ENCODE measurements around the gene CCNB1IP1. TPM values are rescaled to one million over a fixed set of nuclear protein-coding genes. Genes with fewer than 3 reads are reported as not detected.

Gene CCNB1IP1
- total RNA-seq, 1 experiment from 2014 or later, result 77.0 TPM

GRCh38 chr14:20380681-20381080, 47.6 kb upstream of the CCNB1IP1 start:
- no peak overlapping the region for H3K4me3 ChIP-seq (replicated peaks in 1 of 2; ENCODE audit: low read depth in 1 of 2, low read length in 2 of 2)
- no peaks in the 10 kb centered on the region for H3K9me2 ChIP-seq (ENCODE audit: insufficient read depth)
- POLR2A ChIA-PET, result no interaction called here
- H3K9me3 ChIP-seq (ENCODE audit: control insufficient read depth in 1 of 2, insufficient read depth in 1 of 2, low read depth in 1 of 2, low read length in 2 of 2), result no peaks in the 10 kb centered on the region
- BruUV-seq (replicated peaks), result no TSS peak
- no peak overlapping the region for H2AFZ ChIP-seq (ENCODE audit: low read depth, low read length, poor library complexity, severe bottlenecking)
- no peaks in the 10 kb centered on the region for H3K27me3 ChIP-seq (ENCODE audit: insufficient read depth, low read length)
- no peaks in the 10 kb centered on the region for H4K20me1 ChIP-seq (ENCODE audit: insufficient read depth)
- H3K9ac ChIP-seq (ENCODE audit: low read length), result no peak overlapping the region
- DNase-seq (ENCODE audit: low read depth, low spot score) (no peak), ATAC-seq (no peak)
- intact Hi-C loops (cut with micrococcal nuclease), result no loop called here
- RAD21 ChIA-PET (ENCODE audit: low non-redundant PET in 1 of 2, low total read pairs in 2 of 2, uncharacterized antibody in 2 of 2, unreplicated experiment in 2 of 2), result no interaction called here
- no peak overlapping the region for H3K4me2 ChIP-seq (ENCODE audit: low read length)
- H3K36me3 ChIP-seq (ENCODE audit: control insufficient read depth in 1 of 2, insufficient read depth in 2 of 2, low read length in 2 of 2), result peaks cover 27 to 39% of the 10 kb centered on the region in 2 experiments; a peak in 3 of 4 replicates
- CTCF ChIA-PET, result no interaction called here
- no peak for TF ChIP-seq EGR1 (IDR thresholded peaks at IDR 0.05; ENCODE audit: low read depth)
- no peak for TF ChIP-seq REST (IDR thresholded peaks at IDR 0.05; ENCODE audit: low read depth)
- no peak for TF ChIP-seq YY1 (IDR thresholded peaks at IDR 0.05; ENCODE audit: extremely low read depth, insufficient replicate concordance, low read depth, low read length)
- TF ChIP-seq SRF (IDR thresholded peaks at IDR 0.05; ENCODE audit: low read depth), result no peak
- TF ChIP-seq FOSL1 (IDR thresholded peaks at IDR 0.05; ENCODE audit: low read depth), result no peak
- no peak for TF ChIP-seq JUND (IDR thresholded peaks at IDR 0.05)
- TF ChIP-seq ATF3 (IDR thresholded peaks at IDR 0.05), result no peak
- no peak for TF ChIP-seq POLR2AphosphoS5 (IDR thresholded peaks at IDR 0.05; ENCODE audit: low read depth, low read length)
- TF ChIP-seq TCF7L2 (IDR thresholded peaks at IDR 0.05; ENCODE audit: borderline replicate concordance, extremely low read depth, insufficient read depth, insufficient read length), result no peak
- no peak for TF ChIP-seq CEBPB (IDR thresholded peaks at IDR 0.05; ENCODE audit: low read depth)
- TF ChIP-seq POLR2A (IDR thresholded peaks at IDR 0.05; ENCODE audit: borderline replicate concordance, extremely low read depth, insufficient read depth, insufficient read length), result no peak
- TF ChIP-seq CTCF (IDR thresholded peaks at IDR 0.05 in 2 of 3, conservative IDR thresholded peaks at IDR 0.05 in 1 of 3; ENCODE audit: borderline replicate concordance in 1 of 3, insufficient read depth in 1 of 3, low read depth in 2 of 3, low read length in 2 of 3), result no peak
- TF ChIP-seq MAX (IDR thresholded peaks at IDR 0.05), result no peak
- TF ChIP-seq ELF1 (IDR thresholded peaks at IDR 0.05; ENCODE audit: borderline replicate concordance, low read depth), result no peak
- TF ChIP-seq RAD21 (IDR thresholded peaks at IDR 0.05; ENCODE audit: low read depth), result no peak
- H3K27ac ChIP-seq (ENCODE audit: low read depth, low read length), result no peak overlapping the region
- H3K79me2 ChIP-seq (ENCODE audit: insufficient read depth, low read length), result no peaks in the 10 kb centered on the region
- H3K4me1 ChIP-seq (ENCODE audit: control insufficient read depth in 1 of 2, insufficient read depth in 2 of 2, low read length in 2 of 2), result no peaks in the 10 kb centered on the region
